Mammary epithelial cell (primary cell): ENCODE measurements around the gene FOXB2.

Source experiments
- EZH2 ChIP-seq: IDR thresholded peaks from 2 replicates; pipeline ENCODE4 v1.6.1; 2012; ENCODE audit warnings: low read length, inconsistent platforms, borderline replicate concordance
- TF ChIP-seq, protein P1 (sequence below), 2 donors: IDR thresholded peaks in 1 of 2; conservative IDR thresholded peaks in 1 of 2; 2 replicates each; pipeline ENCODE4 v1.5.1; 2011 to 2012; ENCODE audit warnings: inconsistent platforms in 2 of 2, low read length in 2 of 2, mild to moderate bottlenecking in 2 of 2, control low read depth in 1 of 2, low read depth in 1 of 2; ENCODE audit not compliant: insufficient read depth in 1 of 2; ENCODE audit errors: extremely low read depth in 1 of 2

DNA sequence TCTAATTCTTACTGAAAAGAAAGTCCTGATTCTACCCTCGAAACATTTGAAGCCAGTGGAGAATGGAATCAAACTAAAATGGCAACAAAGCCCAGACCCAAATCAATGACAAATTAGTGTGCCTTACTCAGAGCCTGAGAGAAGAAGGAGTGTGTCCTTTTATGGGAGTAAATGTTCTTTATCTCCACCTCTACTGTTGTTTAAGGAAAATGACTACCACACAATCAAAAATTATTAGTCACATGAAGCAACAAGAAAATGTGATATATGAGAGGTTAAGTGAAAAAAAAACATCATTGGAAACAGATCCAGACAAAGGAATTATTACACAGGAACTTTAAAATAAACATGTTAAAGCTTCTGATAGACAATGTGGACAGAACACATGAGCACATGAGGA lies 49.7 kb upstream of the FOXB2 start:
- TF ChIP-seq, protein P1, sequence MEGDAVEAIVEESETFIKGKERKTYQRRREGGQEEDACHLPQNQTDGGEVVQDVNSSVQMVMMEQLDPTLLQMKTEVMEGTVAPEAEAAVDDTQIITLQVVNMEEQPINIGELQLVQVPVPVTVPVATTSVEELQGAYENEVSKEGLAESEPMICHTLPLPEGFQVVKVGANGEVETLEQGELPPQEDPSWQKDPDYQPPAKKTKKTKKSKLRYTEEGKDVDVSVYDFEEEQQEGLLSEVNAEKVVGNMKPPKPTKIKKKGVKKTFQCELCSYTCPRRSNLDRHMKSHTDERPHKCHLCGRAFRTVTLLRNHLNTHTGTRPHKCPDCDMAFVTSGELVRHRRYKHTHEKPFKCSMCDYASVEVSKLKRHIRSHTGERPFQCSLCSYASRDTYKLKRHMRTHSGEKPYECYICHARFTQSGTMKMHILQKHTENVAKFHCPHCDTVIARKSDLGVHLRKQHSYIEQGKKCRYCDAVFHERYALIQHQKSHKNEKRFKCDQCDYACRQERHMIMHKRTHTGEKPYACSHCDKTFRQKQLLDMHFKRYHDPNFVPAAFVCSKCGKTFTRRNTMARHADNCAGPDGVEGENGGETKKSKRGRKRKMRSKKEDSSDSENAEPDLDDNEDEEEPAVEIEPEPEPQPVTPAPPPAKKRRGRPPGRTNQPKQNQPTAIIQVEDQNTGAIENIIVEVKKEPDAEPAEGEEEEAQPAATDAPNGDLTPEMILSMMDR (conservative IDR thresholded peaks at IDR 0.05 in 1 of 2, IDR thresholded peaks at IDR 0.05 in 1 of 2; ENCODE audit: extremely low read depth in 1 of 2, insufficient read depth in 1 of 2, low read depth in 1 of 2, low read length in 2 of 2): no peak
- TF ChIP-seq EZH2: no peak
